ENCODE data around the gene PRKN. TPM values are rescaled to one million over a fixed set of nuclear protein-coding genes. Genes with fewer than 3 reads are reported as not detected.

The PRKN gene
- total and polyA plus RNA-seq, 2 donors (not counting 3 experiments of a cell fraction or from before 2014, with no cell fraction given), result 0.06 TPM; not detected in 1

DNA sequence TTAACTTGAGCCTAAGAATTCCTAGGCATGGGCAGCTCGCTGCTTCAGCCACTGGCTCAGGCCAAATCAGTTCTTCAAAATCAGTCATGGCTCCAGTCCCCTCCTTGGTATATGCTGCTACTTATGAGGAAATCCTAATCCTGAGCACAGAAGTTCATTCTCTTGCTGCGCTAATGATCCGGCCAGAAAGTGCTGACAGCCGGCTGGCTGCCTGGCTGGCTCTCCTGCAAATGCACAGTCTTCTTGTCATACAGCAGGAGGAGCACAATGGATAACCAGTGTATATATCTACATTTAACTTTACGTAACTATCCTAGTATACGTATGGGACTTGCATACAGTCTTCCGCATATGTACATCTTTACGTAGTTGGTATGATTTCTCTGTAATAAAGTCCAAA is 500.8 kb downstream of the PRKN start:
- dilution Hi-C loops (cut with MboI; ENCODE audit: extremely low pct_ligation_motif_present, low sequenced_read_pairs), result no loop called here

DNA sequence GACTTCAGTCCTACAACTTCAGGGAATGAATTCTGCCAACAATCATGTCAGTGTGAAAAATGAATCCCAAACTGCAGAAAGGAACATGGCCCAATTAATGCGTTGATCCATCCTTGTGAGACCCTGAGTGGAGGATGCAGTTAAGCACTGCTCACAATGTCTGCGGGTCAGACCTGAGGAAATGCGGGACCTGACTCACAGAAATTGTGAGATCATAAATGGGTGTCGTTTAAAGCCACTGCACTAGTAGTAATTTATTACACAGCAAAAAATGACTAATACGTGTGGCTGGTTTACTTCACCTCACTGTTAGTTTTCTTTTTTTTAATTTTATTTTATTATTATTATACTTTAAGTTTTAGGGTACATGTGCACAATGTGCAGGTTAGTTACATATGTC is 505.0 kb downstream of the PRKN start:
- DNase-seq (ENCODE audit: low read depth, low spot score) (no peak), FAIRE-seq (no peak)
- no peaks in the 10 kb centered on the region for H4K20me1 ChIP-seq (replicated peaks; ENCODE audit: control insufficient read depth, extremely low read depth, insufficient read depth, low read length)
- H3K36me3 ChIP-seq (ENCODE audit: control insufficient read depth in 2 of 2, extremely low read depth in 1 of 2, insufficient read depth in 2 of 2, low read length in 2 of 2), result no peaks in the 10 kb centered on the region
- dilution Hi-C loops (cut with MboI; ENCODE audit: extremely low pct_ligation_motif_present, low sequenced_read_pairs) (no loop called here), intact Hi-C loops (cut with micrococcal nuclease) (no loop called here)
- H3K27ac ChIP-seq (ENCODE audit: insufficient read depth, low read depth, low read length), result no peak overlapping the region
- no peak overlapping the region for H3K9ac ChIP-seq (replicated peaks; ENCODE audit: extremely low read depth, insufficient read depth, low read length)
- TF ChIP-seq POLR2AphosphoS5 (IDR thresholded peaks at IDR 0.05; ENCODE audit: insufficient read depth, low read depth, low read length) (no peak), POLR2A (IDR thresholded peaks at IDR 0.05; ENCODE audit: low read depth, low read length) (no peak), JUN (IDR thresholded peaks at IDR 0.05; ENCODE audit: borderline replicate concordance, insufficient read depth, insufficient read length, low read depth) (no peak), FOS (IDR thresholded peaks at IDR 0.05; ENCODE audit: borderline replicate concordance, insufficient read depth, low read length) (no peak), GATA2 (IDR thresholded peaks at IDR 0.05; ENCODE audit: insufficient read depth, insufficient read length, low read depth, low read length) (no peak), MYC (IDR thresholded peaks at IDR 0.05; ENCODE audit: low read depth, low read length) (no peak), EZH2 (IDR thresholded peaks at IDR 0.05; ENCODE audit: borderline replicate concordance, low read depth, low read length, severe bottlenecking) (no peak)
- TF ChIP-seq, protein P1, sequence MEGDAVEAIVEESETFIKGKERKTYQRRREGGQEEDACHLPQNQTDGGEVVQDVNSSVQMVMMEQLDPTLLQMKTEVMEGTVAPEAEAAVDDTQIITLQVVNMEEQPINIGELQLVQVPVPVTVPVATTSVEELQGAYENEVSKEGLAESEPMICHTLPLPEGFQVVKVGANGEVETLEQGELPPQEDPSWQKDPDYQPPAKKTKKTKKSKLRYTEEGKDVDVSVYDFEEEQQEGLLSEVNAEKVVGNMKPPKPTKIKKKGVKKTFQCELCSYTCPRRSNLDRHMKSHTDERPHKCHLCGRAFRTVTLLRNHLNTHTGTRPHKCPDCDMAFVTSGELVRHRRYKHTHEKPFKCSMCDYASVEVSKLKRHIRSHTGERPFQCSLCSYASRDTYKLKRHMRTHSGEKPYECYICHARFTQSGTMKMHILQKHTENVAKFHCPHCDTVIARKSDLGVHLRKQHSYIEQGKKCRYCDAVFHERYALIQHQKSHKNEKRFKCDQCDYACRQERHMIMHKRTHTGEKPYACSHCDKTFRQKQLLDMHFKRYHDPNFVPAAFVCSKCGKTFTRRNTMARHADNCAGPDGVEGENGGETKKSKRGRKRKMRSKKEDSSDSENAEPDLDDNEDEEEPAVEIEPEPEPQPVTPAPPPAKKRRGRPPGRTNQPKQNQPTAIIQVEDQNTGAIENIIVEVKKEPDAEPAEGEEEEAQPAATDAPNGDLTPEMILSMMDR (IDR thresholded peaks at IDR 0.05; ENCODE audit: extremely low read depth in 1 of 2, insufficient read depth in 1 of 2, low read depth in 1 of 2, low read length in 2 of 2), result no peak
- TF ChIP-seq, protein P2, sequence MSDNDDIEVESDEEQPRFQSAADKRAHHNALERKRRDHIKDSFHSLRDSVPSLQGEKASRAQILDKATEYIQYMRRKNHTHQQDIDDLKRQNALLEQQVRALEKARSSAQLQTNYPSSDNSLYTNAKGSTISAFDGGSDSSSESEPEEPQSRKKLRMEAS (IDR thresholded peaks at IDR 0.05; ENCODE audit: insufficient read depth, insufficient read length), result no peak
- no TSS peak for BruUV-seq (replicated peaks)
- CTCF ChIA-PET, result no interaction called here
- H2AFZ ChIP-seq (ENCODE audit: low read depth, low read length), result no peak overlapping the region
- no peak overlapping the region for H3K4me3 ChIP-seq (replicated peaks in 1 of 3; ENCODE audit: insufficient read depth in 1 of 3, low read depth in 1 of 3, low read length in 3 of 3)
- no peaks in the 10 kb centered on the region for H3K9me3 ChIP-seq (replicated peaks; ENCODE audit: control insufficient read depth, insufficient read depth, low read length)
- H3K4me2 ChIP-seq (ENCODE audit: insufficient read depth, low read length), result no peak overlapping the region
- no peaks in the 10 kb centered on the region for H3K79me2 ChIP-seq (ENCODE audit: control insufficient read depth, insufficient read depth, low read length)
- POLR2A ChIA-PET, result no interaction called here
- H3K9me1 ChIP-seq (replicated peaks; ENCODE audit: control insufficient read depth, extremely low read depth, insufficient read depth, low read length), result no peaks in the 10 kb centered on the region
- no peaks in the 10 kb centered on the region for H3K27me3 ChIP-seq (ENCODE audit: control insufficient read depth in 2 of 2, insufficient read depth in 2 of 2, low read length in 2 of 2)
- no peaks in the 10 kb centered on the region for H3K4me1 ChIP-seq (ENCODE audit: control insufficient read depth, extremely low read depth, insufficient read depth, low read length)

More for the DNA sequence above, 500.8 kb downstream of the PRKN start:
- H3K36me3 ChIP-seq (ENCODE audit: control insufficient read depth in 2 of 2, extremely low read depth in 1 of 2, insufficient read depth in 2 of 2, low read length in 2 of 2), result no peaks in the 10 kb centered on the region
- H2AFZ ChIP-seq (ENCODE audit: low read depth, low read length), result no peak overlapping the region
- DNase-seq (ENCODE audit: low read depth, low spot score), result no peak
- H3K27ac ChIP-seq (ENCODE audit: insufficient read depth, low read depth, low read length), result no peak overlapping the region
- no peaks in the 10 kb centered on the region for H3K9me1 ChIP-seq (replicated peaks; ENCODE audit: control insufficient read depth, extremely low read depth, insufficient read depth, low read length)
- no peaks in the 10 kb centered on the region for H3K79me2 ChIP-seq (ENCODE audit: control insufficient read depth, insufficient read depth, low read length)
- no peaks in the 10 kb centered on the region for H3K9me3 ChIP-seq (replicated peaks; ENCODE audit: control insufficient read depth, insufficient read depth, low read length)
- ChIA-PET POLR2A (no interaction called here), CTCF (no interaction called here)
- H3K9ac ChIP-seq (replicated peaks; ENCODE audit: extremely low read depth, insufficient read depth, low read length), result no peak overlapping the region
- H3K4me1 ChIP-seq (ENCODE audit: control insufficient read depth, extremely low read depth, insufficient read depth, low read length), result no peaks in the 10 kb centered on the region
- no peaks in the 10 kb centered on the region for H3K27me3 ChIP-seq (ENCODE audit: control insufficient read depth in 2 of 2, insufficient read depth in 2 of 2, low read length in 2 of 2)
- no peak for FAIRE-seq
- H3K4me2 ChIP-seq (ENCODE audit: insufficient read depth, low read length), result no peak overlapping the region
- H4K20me1 ChIP-seq (replicated peaks; ENCODE audit: control insufficient read depth, extremely low read depth, insufficient read depth, low read length), result no peaks in the 10 kb centered on the region
- no TSS peak for BruUV-seq (replicated peaks)
- H3K4me3 ChIP-seq (replicated peaks in 1 of 3; ENCODE audit: insufficient read depth in 1 of 3, low read depth in 1 of 3, low read length in 3 of 3), result no peak overlapping the region
- intact Hi-C loops (cut with micrococcal nuclease), result no loop called here
- TF ChIP-seq POLR2AphosphoS5 (IDR thresholded peaks at IDR 0.05; ENCODE audit: insufficient read depth, low read depth, low read length), result no peak
- TF ChIP-seq MYC (IDR thresholded peaks at IDR 0.05; ENCODE audit: low read depth, low read length), result no peak
- no peak for TF ChIP-seq POLR2A (IDR thresholded peaks at IDR 0.05; ENCODE audit: low read depth, low read length)
- TF ChIP-seq EZH2 (IDR thresholded peaks at IDR 0.05; ENCODE audit: borderline replicate concordance, low read depth, low read length, severe bottlenecking), result no peak
- TF ChIP-seq, protein P2 (IDR thresholded peaks at IDR 0.05; ENCODE audit: insufficient read depth, insufficient read length), result no peak
- no peak for TF ChIP-seq JUN (IDR thresholded peaks at IDR 0.05; ENCODE audit: borderline replicate concordance, insufficient read depth, insufficient read length, low read depth)
- TF ChIP-seq FOS (IDR thresholded peaks at IDR 0.05; ENCODE audit: borderline replicate concordance, insufficient read depth, low read length), result no peak

All from endothelial cell of umbilical vein (primary cell).